ENCODE data around the gene INTS4.

Gene INTS4

GRCh38 chr11:78030429-78031325 is 36.2 kb upstream of the INTS4 start (continued):
- TF ChIP-seq HIC1 (tag by site-specific recombination; IDR thresholded peaks at IDR 0.05): no peak
- TF ChIP-seq ZBTB26 (tag by site-specific recombination; optimal IDR thresholded peaks at IDR 0.05): no peak
- no peak for TF ChIP-seq HOXA7 (CRISPR knock-in tag; IDR thresholded peaks at IDR 0.05; ENCODE audit: borderline replicate concordance)
- 0 out of 2 replicates have a peak, but pooled peaks have one; percentile 43 for TF ChIP-seq ZBTB17 (tag by site-specific recombination; IDR thresholded peaks at IDR 0.05)
- no peak for TF ChIP-seq ZNF548 (tag by site-specific recombination; IDR thresholded peaks at IDR 0.05)
- TF ChIP-seq ZNF398 (tag by site-specific recombination; IDR thresholded peaks at IDR 0.05): peak; percentile 95
- TF ChIP-seq ZNF423 (tag by site-specific recombination; IDR thresholded peaks at IDR 0.05): no peak
- TF ChIP-seq ZNF561 (tag by site-specific recombination; IDR thresholded peaks at IDR 0.05; ENCODE audit: borderline replicate concordance): no peak
- no peak for TF ChIP-seq ZNF610 (tag by site-specific recombination; IDR thresholded peaks at IDR 0.05; ENCODE audit: borderline replicate concordance)
- no peak for TF ChIP-seq ZNF175 (tag by site-specific recombination; IDR thresholded peaks at IDR 0.05)
- TF ChIP-seq ZNF155 (tag by site-specific recombination; IDR thresholded peaks at IDR 0.05): no peak
- no peak for TF ChIP-seq ATF2 (tag by site-specific recombination; IDR thresholded peaks at IDR 0.05; ENCODE audit: low read depth)
- TF ChIP-seq ZNF341 (tag by site-specific recombination; IDR thresholded peaks at IDR 0.05; ENCODE audit: low read depth): peak; percentile 84
- no peak for TF ChIP-seq ZFP37 (tag by site-specific recombination; IDR thresholded peaks at IDR 0.05)
- TF ChIP-seq ZNF335 (tag by site-specific recombination; conservative IDR thresholded peaks at IDR 0.05): peak; percentile 87
- TF ChIP-seq ZNF518A (tag by site-specific recombination; conservative IDR thresholded peaks at IDR 0.05; ENCODE audit: low read depth): no peak
- no peak for TF ChIP-seq ZNF530 (tag by site-specific recombination; IDR thresholded peaks at IDR 0.05; ENCODE audit: low read depth)
- no peak for TF ChIP-seq ZBTB21 (tag by site-specific recombination; IDR thresholded peaks at IDR 0.05)
- no peak for TF ChIP-seq GLIS2 (tag by site-specific recombination; IDR thresholded peaks at IDR 0.05)
- TF ChIP-seq PRDM10 (tag by site-specific recombination; IDR thresholded peaks at IDR 0.05): peak; percentile 80
- TF ChIP-seq ZNF211 (tag by site-specific recombination; IDR thresholded peaks at IDR 0.05; ENCODE audit: low read depth): no peak
- peak; percentile 22; the same call in 1 of the 2 replicates for TF ChIP-seq ZBTB48 (tag by site-specific recombination; IDR thresholded peaks at IDR 0.05)
